HG02571 (cell line): ENCODE measurements around the gene MYO9A.
"Not testable (repeated sequence)": the region's sequence is repeated elsewhere in the genome, so short reads cannot be mapped to it uniquely, and the experiment has no call there.

Experiments
- ATAC-seq: cut with Tn5 transposase; IDR thresholded peaks from one replicate; pipeline ENCODE4 v1.9.1; 2021; ENCODE audit warnings: mild to moderate bottlenecking, moderate library complexity; ENCODE audit not compliant: unreplicated experiment

The MYO9A gene

GRCh38 chr15:71889947-71890346 lies 228.0 kb downstream of the MYO9A start:
- no peak for ATAC-seq

GRCh38 chr15:71889385-71889784 lies 228.6 kb downstream of the MYO9A start:
- no peak for ATAC-seq

- no peak for ATAC-seq
These were observed 229.2 kb downstream of the MYO9A start for GRCh38 chr15:71888797-71889196.

GRCh38 chr15:71885390-71885789 lies 232.6 kb downstream of the MYO9A start:
- ATAC-seq, result no peak

GRCh38 chr15:71883447-71883846 lies 234.5 kb downstream of the MYO9A start:
- ATAC-seq, result no peak

GRCh38 chr15:71880276-71880675 lies 237.7 kb downstream of the MYO9A start:
- no peak for ATAC-seq

- ATAC-seq, result no peak
These were observed 243.7 kb downstream of the MYO9A start for GRCh38 chr15:71874245-71874644.

GRCh38 chr15:71858232-71858631 lies 259.7 kb downstream of the MYO9A start:
- not testable (repeated sequence) for ATAC-seq

- no peak for ATAC-seq
These were observed 264.4 kb downstream of the MYO9A start for GRCh38 chr15:71853543-71853942.

GRCh38 chr15:71844916-71845315 lies 273.0 kb downstream of the MYO9A start:
- ATAC-seq, result no peak

- ATAC-seq, result no peak
These were observed 276.4 kb downstream of the MYO9A start for GRCh38 chr15:71841563-71841962.

- no peak for ATAC-seq
These were observed 287.0 kb downstream of the MYO9A start for GRCh38 chr15:71830981-71831380.

GRCh38 chr15:71826196-71826595 lies 291.8 kb downstream of the MYO9A start:
- no peak for ATAC-seq

- ATAC-seq, result no peak
These were observed 292.8 kb downstream of the MYO9A start for GRCh38 chr15:71825021-71825730.

GRCh38 chr15:71823801-71824200 lies 294.1 kb downstream of the MYO9A start:
- ATAC-seq, result no peak

- no peak for ATAC-seq
These were observed 294.9 kb downstream of the MYO9A start for GRCh38 chr15:71822890-71823630.

- ATAC-seq, result no peak
These were observed 296.3 kb downstream of the MYO9A start for GRCh38 chr15:71821547-71822129.

- ATAC-seq, result no peak
These were observed 297.8 kb downstream of the MYO9A start for GRCh38 chr15:71820127-71820526.

- no peak for ATAC-seq
These were observed 300.6 kb downstream of the MYO9A start for GRCh38 chr15:71817351-71817750.

GRCh38 chr15:71815301-71815700 lies 302.6 kb downstream of the MYO9A start:
- ATAC-seq, result no peak

- no peak for ATAC-seq
These were observed 304.1 kb downstream of the MYO9A start for GRCh38 chr15:71813723-71814470.
